Measurements from ENCODE around the gene SHROOM4. TPM values are rescaled to one million over a fixed set of nuclear protein-coding genes. Genes with fewer than 3 reads are reported as not detected.

The SHROOM4 gene
- total RNA-seq, 1 experiment from 2014 or later = 7.1 TPM

- Mint-ChIP-seq H3K4me1 (no peaks in the 10 kb centered on the region), H3K36me3 (no peaks in the 10 kb centered on the region), H3K27ac (no peak overlapping the region), H3K9me3 (peaks cover 4% of the 10 kb centered on the region; the same call in 1 of the 2 replicates), H3K27me3 (ENCODE audit: low read depth) (no peaks in the 10 kb centered on the region; the same call in 1 of the 2 replicates), H3K4me3 (no peak overlapping the region)
- DNase-seq (ENCODE audit: low spot score) (no peak), ATAC-seq (no peak)
- ChIA-PET CTCF (interaction anchor here (1.3 kb wide), 1 partner anchor 51 kb away, joined by 3 read pairs; no protein-coding TSS in a partner anchor), POLR2A (no interaction called here)
- TF ChIP-seq MAX (CRISPR knock-in tag; IDR thresholded peaks at IDR 0.05) (no peak), ERG (CRISPR knock-in tag; IDR thresholded peaks at IDR 0.05) (no peak), SMAD4 (CRISPR knock-in tag; IDR thresholded peaks at IDR 0.05) (no peak), NR3C1 (CRISPR knock-in tag; conservative IDR thresholded peaks at IDR 0.05; ENCODE audit: low read depth) (no peak), MLX (CRISPR knock-in tag; IDR thresholded peaks at IDR 0.05) (no peak), CDX4 (CRISPR knock-in tag; IDR thresholded peaks at IDR 0.05; ENCODE audit: borderline replicate concordance) (no peak), AFF4 (CRISPR knock-in tag; IDR thresholded peaks at IDR 0.05; ENCODE audit: borderline replicate concordance) (no peak), FOXJ3 (CRISPR knock-in tag; IDR thresholded peaks at IDR 0.05; ENCODE audit: borderline replicate concordance) (no peak), E2F5 (CRISPR knock-in tag; IDR thresholded peaks at IDR 0.05) (no peak), SOX15 (CRISPR knock-in tag; IDR thresholded peaks at IDR 0.05) (no peak), ZBTB21 (CRISPR knock-in tag; IDR thresholded peaks at IDR 0.05; ENCODE audit: borderline replicate concordance) (no peak), ZNF423 (CRISPR knock-in tag; IDR thresholded peaks at IDR 0.05) (no peak), NR2C2 (CRISPR knock-in tag; IDR thresholded peaks at IDR 0.05) (no peak), SMAD3 (CRISPR knock-in tag; IDR thresholded peaks at IDR 0.05; ENCODE audit: borderline replicate concordance) (no peak), FOXP4 (CRISPR knock-in tag; IDR thresholded peaks at IDR 0.05) (no peak), KAT7 (CRISPR knock-in tag; IDR thresholded peaks at IDR 0.05; ENCODE audit: borderline replicate concordance) (no peak), ZNF317 (CRISPR knock-in tag; IDR thresholded peaks at IDR 0.05; ENCODE audit: borderline replicate concordance, low read depth) (no peak), TCF7 (CRISPR knock-in tag; IDR thresholded peaks at IDR 0.05; ENCODE audit: low read depth) (no peak), TEAD1 (CRISPR knock-in tag; IDR thresholded peaks at IDR 0.05) (no peak)
Measured at GRCh38 chrX:50838820-50839600, 25.0 kb upstream of the SHROOM4 start.

Data from WTC11 (cell line).